ENCODE results near the gene ZNF132.
"Not testable (repeated sequence)": the region's sequence is repeated elsewhere in the genome, so short reads cannot be mapped to it uniquely, and the experiment has no call there.

The ZNF132 gene

DNA sequence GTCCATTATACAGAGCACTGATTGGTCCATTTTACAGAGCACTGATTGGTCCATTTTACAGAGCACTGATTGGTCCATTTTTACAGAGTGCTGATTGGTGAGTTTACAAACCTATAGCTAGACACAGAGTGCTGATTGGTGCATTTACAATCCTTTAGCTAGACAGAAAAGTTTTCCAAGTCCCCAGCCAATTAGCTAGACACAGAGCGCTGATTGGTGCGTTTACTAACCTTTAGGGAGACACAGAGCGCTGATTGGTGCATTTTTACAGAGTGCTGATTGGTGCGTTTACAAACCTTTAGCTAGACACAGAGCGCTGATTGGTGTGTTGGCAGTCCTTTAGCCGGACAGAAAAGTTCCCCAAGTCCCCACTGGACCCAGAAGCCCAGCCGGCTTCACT is 3.0 kb upstream of the ZNF132 start:
- H3K27ac ChIP-seq (ENCODE audit: low read depth, low read length); H3K4me3 ChIP-seq (ENCODE audit: low read depth, low read length); H3K36me3 ChIP-seq (ENCODE audit: insufficient read depth, low read length); H2AFZ ChIP-seq (ENCODE audit: low read length, unreplicated experiment); H3K27me3 ChIP-seq (ENCODE audit: insufficient read depth, low read length); H3K4me1 ChIP-seq (ENCODE audit: control insufficient read depth, insufficient read depth, low read length, unreplicated experiment): not testable (repeated sequence)
- H3K79me2 ChIP-seq (ENCODE audit: control insufficient read depth, insufficient read depth, low read length, unreplicated experiment): peaks cover 11% of the 10 kb centered on the region

DNA sequence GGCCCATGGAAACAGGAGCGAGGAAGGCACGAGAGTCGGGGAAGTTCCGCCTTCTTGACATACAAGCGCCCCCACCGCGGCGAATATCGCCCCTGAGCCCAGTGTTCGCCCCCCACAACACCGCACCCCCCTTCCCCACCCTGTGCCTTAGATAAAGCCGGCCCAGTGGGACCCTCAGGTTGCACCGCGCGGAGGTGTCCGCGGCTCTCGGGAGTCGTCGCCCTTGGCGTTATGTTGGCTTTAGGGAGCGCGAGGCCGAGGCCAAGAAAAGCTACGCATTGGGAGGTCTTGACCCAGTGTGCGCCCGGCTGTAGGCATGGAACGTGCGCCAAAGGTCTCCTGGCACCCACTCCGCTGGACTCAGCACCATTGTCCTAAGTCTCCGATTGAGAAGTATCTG is 603 bp upstream of the ZNF132 start:
- no peaks in the 10 kb centered on the region for H3K27me3 ChIP-seq (ENCODE audit: insufficient read depth, low read length)
- H3K79me2 ChIP-seq (ENCODE audit: control insufficient read depth, insufficient read depth, low read length, unreplicated experiment): peaks cover 15% of the 10 kb centered on the region
- H3K4me1 ChIP-seq (ENCODE audit: control insufficient read depth, insufficient read depth, low read length, unreplicated experiment): no peaks in the 10 kb centered on the region
- H3K27ac ChIP-seq (ENCODE audit: low read depth, low read length): peak overlapping the region; percentile 63
- H3K4me3 ChIP-seq (ENCODE audit: low read depth, low read length): peak overlapping the region; percentile 80
- H2AFZ ChIP-seq (ENCODE audit: low read length, unreplicated experiment): peak overlapping the region; percentile 87
- H3K36me3 ChIP-seq (ENCODE audit: insufficient read depth, low read length): peaks cover 24% of the 10 kb centered on the region

DNA sequence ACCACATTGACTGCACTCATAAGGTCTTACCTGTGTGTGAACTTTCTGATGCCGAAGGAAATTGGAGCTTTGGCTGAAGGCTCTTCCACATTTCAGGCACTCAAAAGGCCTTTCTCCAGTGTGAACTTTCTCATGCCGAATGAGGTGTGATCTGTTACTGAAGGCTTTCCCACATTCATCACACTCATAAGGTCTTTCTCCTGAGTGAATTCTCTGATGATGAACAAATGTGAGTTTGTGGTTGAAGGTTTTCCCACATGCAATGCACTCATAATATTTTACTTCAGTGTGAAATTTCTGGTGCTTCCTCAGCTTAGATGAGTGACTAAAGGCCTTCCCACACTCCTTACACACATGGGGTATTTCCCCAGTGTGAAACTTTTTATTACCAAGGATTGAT is 5.7 kb downstream of the ZNF132 start:
- Histone ChIP-seq H3K27ac (ENCODE audit: low read depth, low read length) (no peak overlapping the region), H3K79me2 (ENCODE audit: control insufficient read depth, insufficient read depth, low read length, unreplicated experiment) (peaks cover 10% of the 10 kb centered on the region), H3K4me3 (ENCODE audit: low read depth, low read length) (no peak overlapping the region), H2AFZ (ENCODE audit: low read length, unreplicated experiment) (no peak overlapping the region), H3K27me3 (ENCODE audit: insufficient read depth, low read length) (no peaks in the 10 kb centered on the region), H3K4me1 (ENCODE audit: control insufficient read depth, insufficient read depth, low read length, unreplicated experiment) (no peaks in the 10 kb centered on the region), H3K36me3 (ENCODE audit: insufficient read depth, low read length) (peaks cover 67% of the 10 kb centered on the region)

DNA sequence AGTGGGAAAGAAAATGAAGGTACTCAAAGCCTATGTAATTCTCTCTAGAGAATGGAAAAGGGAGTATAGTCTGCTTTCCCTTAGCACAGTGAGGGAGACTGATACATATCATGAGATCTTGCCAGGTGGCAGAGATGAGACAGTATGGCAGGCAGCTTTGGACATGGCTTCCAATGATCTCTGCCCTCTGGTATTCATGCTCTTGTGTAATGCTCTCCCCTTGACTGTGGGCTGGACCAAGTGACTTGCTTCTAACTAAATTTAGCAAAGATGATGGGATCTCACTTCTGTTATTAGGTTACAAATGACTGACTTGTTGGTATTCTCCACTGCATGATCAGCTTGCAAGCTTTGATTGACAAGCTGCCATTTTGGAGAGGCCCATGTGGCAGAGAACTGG is 10.2 kb downstream of the ZNF132 start:
- peaks cover 35% of the 10 kb centered on the region for H3K36me3 ChIP-seq (ENCODE audit: insufficient read depth, low read length)
- no peaks in the 10 kb centered on the region for H3K4me1 ChIP-seq (ENCODE audit: control insufficient read depth, insufficient read depth, low read length, unreplicated experiment)
- no peaks in the 10 kb centered on the region for H3K79me2 ChIP-seq (ENCODE audit: control insufficient read depth, insufficient read depth, low read length, unreplicated experiment)
- no peak overlapping the region for H3K27ac ChIP-seq (ENCODE audit: low read depth, low read length)
- H2AFZ ChIP-seq (ENCODE audit: low read length, unreplicated experiment): no peak overlapping the region
- H3K4me3 ChIP-seq (ENCODE audit: low read depth, low read length): no peak overlapping the region
- H3K27me3 ChIP-seq (ENCODE audit: insufficient read depth, low read length): no peaks in the 10 kb centered on the region

DNA sequence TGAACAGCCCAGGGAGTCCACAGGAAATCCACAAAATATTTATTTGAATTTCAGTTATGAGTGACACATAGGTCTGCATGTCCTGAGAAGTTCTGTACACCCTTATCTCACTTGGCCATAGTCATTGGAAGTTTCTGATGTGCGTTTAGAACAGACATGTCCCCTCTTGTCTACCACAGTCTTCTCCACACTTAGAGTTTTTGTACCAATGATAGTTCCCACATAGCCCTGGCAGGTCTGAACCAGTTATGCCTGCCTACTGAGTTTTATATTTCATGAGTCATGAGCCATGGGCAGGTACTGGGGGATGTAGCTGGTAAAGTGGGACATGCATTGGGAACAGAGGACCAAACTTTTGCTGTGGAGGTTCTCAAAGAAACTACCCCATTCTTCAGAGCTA is 11.3 kb downstream of the ZNF132 start:
- no peak overlapping the region for H3K4me3 ChIP-seq (ENCODE audit: low read depth, low read length)
- H2AFZ ChIP-seq (ENCODE audit: low read length, unreplicated experiment): no peak overlapping the region
- no peaks in the 10 kb centered on the region for H3K79me2 ChIP-seq (ENCODE audit: control insufficient read depth, insufficient read depth, low read length, unreplicated experiment)
- peaks cover 24% of the 10 kb centered on the region for H3K36me3 ChIP-seq (ENCODE audit: insufficient read depth, low read length)
- H3K4me1 ChIP-seq (ENCODE audit: control insufficient read depth, insufficient read depth, low read length, unreplicated experiment): no peaks in the 10 kb centered on the region
- no peak overlapping the region for H3K27ac ChIP-seq (ENCODE audit: low read depth, low read length)
- no peaks in the 10 kb centered on the region for H3K27me3 ChIP-seq (ENCODE audit: insufficient read depth, low read length)

DNA sequence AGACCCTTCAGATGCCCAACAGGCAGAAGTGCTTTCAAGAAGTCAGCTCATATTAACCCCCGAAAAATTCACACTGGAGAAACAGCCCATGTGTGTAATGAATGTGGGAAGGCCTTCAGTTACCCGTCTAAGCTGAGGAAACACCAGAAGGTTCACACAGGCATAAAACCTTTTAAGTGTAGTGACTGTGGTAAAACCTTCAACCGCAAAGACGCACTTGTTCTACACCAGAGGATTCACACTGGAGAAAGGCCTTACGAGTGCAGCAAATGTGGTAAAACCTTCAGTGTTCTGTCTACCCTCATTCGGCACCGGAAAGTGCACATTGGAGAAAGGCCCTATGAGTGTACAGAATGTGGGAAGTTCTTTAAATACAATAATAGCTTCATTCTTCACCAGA is 22.9 kb downstream of the ZNF132 start:
- no peak overlapping the region for H3K4me3 ChIP-seq (ENCODE audit: low read depth, low read length)
- no peak overlapping the region for H2AFZ ChIP-seq (ENCODE audit: low read length, unreplicated experiment)
- no peak overlapping the region for H3K27ac ChIP-seq (ENCODE audit: low read depth, low read length)
- no peaks in the 10 kb centered on the region for H3K4me1 ChIP-seq (ENCODE audit: control insufficient read depth, insufficient read depth, low read length, unreplicated experiment)
- no peaks in the 10 kb centered on the region for H3K79me2 ChIP-seq (ENCODE audit: control insufficient read depth, insufficient read depth, low read length, unreplicated experiment)
- H3K36me3 ChIP-seq (ENCODE audit: insufficient read depth, low read length): peaks cover 42% of the 10 kb centered on the region
- H3K27me3 ChIP-seq (ENCODE audit: insufficient read depth, low read length): no peaks in the 10 kb centered on the region

DNA sequence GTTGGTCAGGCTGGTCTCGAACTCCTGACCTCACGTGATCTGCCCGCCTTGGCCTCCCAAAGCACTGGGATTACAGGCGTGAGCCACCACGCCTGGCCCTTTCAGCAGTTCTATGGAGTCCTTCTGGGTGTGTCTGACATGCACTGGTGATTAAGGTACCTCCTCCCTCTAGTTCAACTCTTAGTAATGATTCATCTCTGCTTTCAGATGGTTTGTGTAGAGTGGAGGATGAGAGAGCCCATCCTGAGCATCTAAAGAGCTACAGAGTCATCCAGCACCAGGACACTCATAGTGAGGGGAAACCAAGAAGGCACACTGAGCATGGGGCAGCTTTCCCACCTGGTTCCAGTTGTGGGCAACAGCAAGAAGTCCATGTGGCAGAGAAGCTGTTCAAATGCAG is 23.3 kb downstream of the ZNF132 start:
- Histone ChIP-seq H3K27me3 (ENCODE audit: insufficient read depth, low read length) (no peaks in the 10 kb centered on the region), H3K79me2 (ENCODE audit: control insufficient read depth, insufficient read depth, low read length, unreplicated experiment) (no peaks in the 10 kb centered on the region), H3K27ac (ENCODE audit: low read depth, low read length) (no peak overlapping the region), H3K36me3 (ENCODE audit: insufficient read depth, low read length) (peaks cover 42% of the 10 kb centered on the region), H2AFZ (ENCODE audit: low read length, unreplicated experiment) (no peak overlapping the region), H3K4me3 (ENCODE audit: low read depth, low read length) (no peak overlapping the region), H3K4me1 (ENCODE audit: control insufficient read depth, insufficient read depth, low read length, unreplicated experiment) (no peaks in the 10 kb centered on the region)

DNA sequence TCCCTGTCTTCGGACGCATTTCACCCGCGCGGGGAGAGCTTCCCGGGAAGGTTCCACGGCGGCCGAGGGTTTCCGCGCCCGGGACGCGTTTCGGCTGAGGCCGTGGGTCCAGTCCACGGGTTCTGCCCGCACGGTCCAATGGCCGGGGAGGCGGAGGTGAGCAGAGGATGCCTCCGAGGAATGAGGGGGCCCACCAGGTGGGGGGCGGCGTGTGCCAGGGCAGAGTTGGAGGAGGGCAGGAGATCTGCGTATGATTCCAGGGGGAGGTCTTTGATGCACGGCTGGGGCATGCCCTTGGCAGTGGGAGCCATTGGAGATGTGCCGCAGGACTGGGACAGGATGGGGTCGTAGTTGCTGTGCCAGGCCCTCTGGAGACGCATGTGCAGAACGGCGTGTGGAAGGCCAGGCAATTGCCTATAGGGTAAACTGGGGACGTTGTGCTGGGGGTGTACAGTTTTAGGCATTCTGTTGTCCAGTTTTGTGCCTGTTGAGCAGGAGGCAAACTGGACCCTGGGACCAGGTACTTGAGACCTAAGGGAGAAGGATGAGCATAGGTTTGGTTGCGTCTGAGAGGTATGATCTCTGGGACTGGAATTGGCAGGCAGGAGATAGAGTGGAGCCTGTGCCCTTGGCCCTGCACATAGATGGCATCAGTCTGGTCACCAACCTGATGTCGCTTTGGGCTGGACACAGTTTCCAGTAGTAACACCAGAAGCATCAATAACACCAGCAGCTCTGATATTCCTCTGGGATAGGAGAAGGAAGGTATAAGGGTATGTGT is 30.8 kb downstream of the ZNF132 start:
- Histone ChIP-seq H2AFZ (ENCODE audit: low read length, unreplicated experiment) (no peak overlapping the region), H3K4me3 (ENCODE audit: low read depth, low read length) (peak overlapping the region; percentile 99), H3K79me2 (ENCODE audit: control insufficient read depth, insufficient read depth, low read length, unreplicated experiment) (peaks cover 25% of the 10 kb centered on the region), H3K4me1 (ENCODE audit: control insufficient read depth, insufficient read depth, low read length, unreplicated experiment) (peaks cover 15% of the 10 kb centered on the region), H3K27ac (ENCODE audit: low read depth, low read length) (peak overlapping the region; percentile 55; the same call in 1 of the 2 replicates), H3K36me3 (ENCODE audit: insufficient read depth, low read length) (no peaks in the 10 kb centered on the region), H3K27me3 (ENCODE audit: insufficient read depth, low read length) (no peaks in the 10 kb centered on the region)

DNA sequence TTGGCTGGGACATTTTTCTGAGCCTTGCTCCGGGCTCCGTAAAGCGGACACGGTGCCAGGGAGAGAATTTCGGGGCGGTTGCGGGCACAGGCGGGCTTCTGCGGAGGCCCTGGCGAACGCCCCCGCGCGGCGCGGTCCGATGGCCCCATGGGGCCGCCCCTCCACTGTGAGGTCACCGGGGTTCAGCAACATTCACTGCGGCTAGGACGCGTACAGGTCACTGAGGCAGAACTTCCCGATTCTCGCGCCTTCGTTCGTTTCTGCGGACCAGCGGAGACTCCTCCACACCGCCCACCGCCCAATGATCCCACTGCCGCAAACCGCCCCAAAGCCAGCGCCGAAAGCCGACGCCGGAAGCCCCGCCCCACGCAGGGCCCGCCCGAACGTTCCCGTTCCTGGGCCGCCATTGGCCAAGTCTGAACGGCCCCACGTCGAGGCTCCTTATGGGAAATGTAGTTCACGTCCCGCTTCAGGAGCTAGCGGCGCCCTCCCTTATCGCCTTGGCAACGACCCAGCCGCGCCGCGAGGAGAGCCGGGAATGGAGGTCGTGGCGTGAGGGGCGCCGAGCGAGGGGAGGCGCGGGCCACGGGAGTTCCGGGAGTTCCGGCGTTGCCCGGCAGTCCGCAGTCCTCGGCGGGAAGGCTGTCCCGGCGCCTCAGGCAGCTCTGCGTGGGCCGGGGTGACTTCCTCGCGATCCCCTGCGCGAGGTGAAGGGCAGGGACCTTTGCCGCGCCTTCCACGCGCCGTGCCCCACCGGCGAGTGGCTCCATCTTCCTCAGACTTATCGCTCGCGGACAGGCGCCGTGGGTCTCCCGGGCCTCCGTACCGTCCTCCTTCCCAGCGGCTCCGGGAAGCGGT is 31.6 kb downstream of the ZNF132 start, which contains the start of gene ZNF584:
Gene ZNF584 (plus strand): TSS at position 498 of the 858 bp plus-strand sequence. CDS start 499 bp downstream, outside the sequence.
- H3K36me3 ChIP-seq (ENCODE audit: insufficient read depth, low read length): no peaks in the 10 kb centered on the region
- no peak within 1 kb of the TSS for H2AFZ ChIP-seq (ENCODE audit: low read length, unreplicated experiment)
- peaks cover 25% of the 10 kb centered on the region for H3K79me2 ChIP-seq (ENCODE audit: control insufficient read depth, insufficient read depth, low read length, unreplicated experiment)
- H3K27ac ChIP-seq (ENCODE audit: low read depth, low read length): peak within 1 kb of the TSS; percentile 55
- no peaks in the 10 kb centered on the region for H3K27me3 ChIP-seq (ENCODE audit: insufficient read depth, low read length)
- H3K4me1 ChIP-seq (ENCODE audit: control insufficient read depth, insufficient read depth, low read length, unreplicated experiment): peaks cover 15% of the 10 kb centered on the region
- peak within 1 kb of the TSS; percentile 99 for H3K4me3 ChIP-seq (ENCODE audit: low read depth, low read length)

DNA sequence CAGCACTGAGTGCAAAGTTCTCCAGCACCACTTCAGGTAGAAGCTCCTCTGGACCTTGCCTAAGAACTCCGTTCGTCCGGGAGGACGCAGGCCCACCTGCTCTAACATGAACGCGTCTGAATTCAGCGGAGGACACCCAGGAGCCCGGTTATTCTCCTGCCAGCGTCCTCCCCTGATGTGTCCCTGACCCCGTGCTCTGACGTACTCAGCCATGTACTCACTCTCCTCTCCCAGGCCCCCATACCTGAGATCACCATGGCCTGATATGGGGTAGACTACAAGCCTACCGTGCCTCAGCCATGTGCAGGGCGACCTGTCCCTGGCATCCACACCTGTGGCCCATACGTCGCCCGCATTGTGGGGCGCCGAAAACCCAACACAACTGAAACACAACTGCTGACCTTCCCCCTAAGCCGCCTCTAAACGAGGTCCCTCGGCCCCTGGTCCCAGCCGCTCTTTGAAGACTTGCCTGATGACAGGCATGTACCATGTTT is 32.2 kb downstream of the ZNF132 start:
- no peaks in the 10 kb centered on the region for H3K36me3 ChIP-seq (ENCODE audit: insufficient read depth, low read length)
- H3K27me3 ChIP-seq (ENCODE audit: insufficient read depth, low read length): no peaks in the 10 kb centered on the region
- H3K79me2 ChIP-seq (ENCODE audit: control insufficient read depth, insufficient read depth, low read length, unreplicated experiment): peaks cover 25% of the 10 kb centered on the region
- H3K27ac ChIP-seq (ENCODE audit: low read depth, low read length): peak overlapping the region; percentile 55
- H3K4me1 ChIP-seq (ENCODE audit: control insufficient read depth, insufficient read depth, low read length, unreplicated experiment): peaks cover 15% of the 10 kb centered on the region
- H3K4me3 ChIP-seq (ENCODE audit: low read depth, low read length): peak overlapping the region; percentile 99
- no peak overlapping the region for H2AFZ ChIP-seq (ENCODE audit: low read length, unreplicated experiment)
